ENCODE data around the gene NUCKS1. TPM values are rescaled to one million over a fixed set of nuclear protein-coding genes. Genes with fewer than 3 reads are reported as not detected.

Gene NUCKS1
- total RNA-seq, 1 experiment from 2014 or later = 184 TPM

- peak; percentile 32 for DNase-seq (ENCODE audit: low read depth)
Observed at GRCh38 chr1:205669341-205670149, 80.4 kb downstream of the NUCKS1 start.

DNA sequence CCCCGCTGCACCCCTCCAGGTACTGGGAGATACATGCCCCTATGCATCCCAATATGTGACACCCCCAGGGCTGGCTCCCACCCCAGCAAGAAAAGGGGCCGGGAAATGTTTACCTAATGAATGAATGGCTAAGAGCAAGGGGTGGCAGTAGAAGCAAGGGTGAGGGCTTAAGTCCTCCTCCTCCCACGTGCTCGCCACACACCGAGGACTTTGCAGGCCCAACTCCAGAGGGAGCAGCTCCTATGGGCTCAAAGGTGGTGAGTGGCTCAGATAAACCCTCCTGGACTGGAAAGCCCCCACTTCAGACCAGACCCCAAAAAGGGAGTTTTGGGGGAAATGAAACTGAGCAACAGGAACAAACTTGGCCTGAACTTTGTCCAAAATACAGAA lies 81.0 kb downstream of the NUCKS1 start:
- peak; percentile 19 for DNase-seq (ENCODE audit: low read depth)

DNA sequence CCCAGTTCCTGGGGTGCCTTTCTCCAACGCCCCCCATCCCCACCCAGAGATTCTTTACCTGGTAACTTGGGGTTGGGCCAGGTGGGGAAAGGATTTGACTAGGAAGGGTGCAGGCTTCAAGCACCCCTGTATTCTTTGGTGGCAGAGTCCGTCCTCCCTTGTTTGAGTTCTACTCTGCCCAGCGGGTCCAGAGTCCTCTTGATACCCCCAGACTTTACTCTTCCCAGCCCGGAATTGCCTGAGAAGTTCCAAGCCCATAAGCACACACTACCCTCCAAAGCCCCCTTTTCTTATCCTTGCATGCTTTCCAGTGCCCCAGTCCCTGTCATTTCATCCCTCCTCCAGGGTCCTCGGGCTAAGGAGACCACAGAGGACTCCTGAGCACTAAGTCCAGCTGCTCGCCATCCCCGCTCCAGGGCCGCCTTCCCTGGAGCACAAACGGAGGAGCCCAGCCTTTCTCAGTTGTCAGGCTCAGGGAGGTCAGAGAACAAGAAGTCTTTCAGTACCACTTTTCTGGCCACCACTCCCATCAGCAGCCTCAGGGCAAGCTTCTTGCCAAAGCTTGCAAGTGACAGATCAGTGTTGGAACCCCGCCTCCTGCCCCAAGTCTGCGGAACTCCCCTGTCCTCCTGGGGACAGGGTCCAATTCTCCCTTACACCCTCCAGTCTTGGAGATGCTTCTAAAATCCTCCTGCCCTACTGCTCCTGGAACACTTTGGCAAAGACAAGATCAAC lies 81.9 kb downstream of the NUCKS1 start:
- DNase-seq (ENCODE audit: low read depth) = no peak

- no peak for DNase-seq (ENCODE audit: low read depth)
Observed at GRCh38 chr1:205666372-205667166, 83.4 kb downstream of the NUCKS1 start.

DNA sequence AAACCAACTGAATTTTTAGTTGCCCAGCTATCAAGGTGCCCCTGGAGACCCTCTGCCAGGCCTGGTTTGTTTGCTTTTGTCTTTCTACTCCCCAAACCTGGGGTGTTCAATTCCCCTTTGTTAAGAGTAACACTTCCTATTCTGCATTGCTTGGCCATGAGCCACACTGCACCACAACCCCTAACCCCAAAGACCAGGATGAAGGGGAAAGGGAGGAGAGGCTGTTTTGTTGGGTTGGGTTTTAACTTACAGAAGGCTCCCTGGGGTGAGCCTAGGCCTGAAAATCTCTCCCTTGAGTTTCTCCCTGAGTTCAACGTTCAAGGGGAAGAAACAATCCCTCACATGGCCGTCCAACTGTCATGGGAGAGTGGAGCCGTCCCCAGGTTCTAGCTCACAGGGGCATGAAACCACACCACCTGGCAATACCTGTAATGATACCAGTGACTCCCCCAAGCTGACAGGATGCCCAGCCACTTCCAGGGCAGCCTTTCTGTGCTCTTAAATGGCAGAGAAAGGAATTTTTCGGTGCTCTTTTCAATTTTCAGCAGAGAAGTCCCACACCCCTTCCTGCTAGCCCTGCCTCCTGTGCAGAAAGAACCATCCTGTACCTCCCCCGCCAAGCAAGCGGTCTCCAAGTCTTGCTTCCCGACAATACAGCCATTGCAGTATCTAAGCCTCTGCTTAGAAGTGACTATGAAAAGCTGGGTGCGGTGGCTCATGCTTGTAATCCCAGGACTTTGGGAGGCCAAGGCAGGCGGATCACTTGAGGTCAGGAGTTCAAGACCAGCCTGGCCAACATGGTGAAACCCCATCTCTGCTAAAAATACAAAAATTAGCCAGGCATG lies 84.6 kb downstream of the NUCKS1 start:
- no peak for DNase-seq (ENCODE audit: low read depth)

GRCh38 chr1:205664399-205665017 lies 85.5 kb downstream of the NUCKS1 start:
- DNase-seq (ENCODE audit: low read depth) = peak; percentile 65

- DNase-seq (ENCODE audit: low read depth) = no peak
Observed at GRCh38 chr1:205663286-205663936, 86.6 kb downstream of the NUCKS1 start.

Other genes with a start within 250 kb of the NUCKS1 start
- 0.60 and 0.80 TPM in 2 replicates for gene CDK18, start 245.5 kb downstream of the NUCKS1 start, total RNA-seq (2014; rRNA removed; shearing (Covaris generic))
- 13.0 and 17.1 TPM in 2 replicates for gene ELK4, start 118.2 kb downstream of the NUCKS1 start, total RNA-seq (2014; rRNA removed; shearing (Covaris generic))
- 10.5 and 11.8 TPM in 2 replicates for gene SLC45A3, start 69.7 kb downstream of the NUCKS1 start, total RNA-seq (2014; rRNA removed; shearing (Covaris generic))
- 9.6 and 10.9 TPM in 2 replicates for gene RAB29, start 25.3 kb upstream of the NUCKS1 start, total RNA-seq (2014; rRNA removed; shearing (Covaris generic))
- gene SLC41A1, start 63.0 kb upstream of the NUCKS1 start, total RNA-seq (2014; rRNA removed; shearing (Covaris generic)) = 20.7 and 25.1 TPM in 2 replicates
- gene PM20D1, start 100.0 kb upstream of the NUCKS1 start, total RNA-seq (2014; rRNA removed; shearing (Covaris generic)) = not detected in 2 replicates
- gene SLC26A9, start 193.3 kb upstream of the NUCKS1 start, total RNA-seq (2014; rRNA removed; shearing (Covaris generic)) = not detected in 2 replicates